A549 (cell line): ENCODE data around the gene ENPP4. TPM values are rescaled to one million over a fixed set of nuclear protein-coding genes. Genes with fewer than 3 reads are reported as not detected.

ENCODE experiments used
- ATAC-seq, 2 experiments: fragments of 200-7000 bp in 1 of 2; fragments of >200 bp in 1 of 2; cut with Nextera tagmentation in 1 of 2; cut with Tn5 transposase in 1 of 2; 3 replicates each; pipeline versions ENCODE4 v1.8.0 to v1.9.1; 2018 to 2020; ENCODE audit warnings: mild to moderate bottlenecking in 1 of 2, moderate library complexity in 1 of 2
- CTCF ChIA-PET: fragments of 300-600 bp; sonication (Branson Sonifier 250); formaldehyde crosslinking; extraction: SDS; loops from one replicate; lab custom pipeline; 2021; ENCODE audit warnings: antibody characterized with exemption, inconsistent platforms; lab: Yijun Ruan, JAX
- POLR2A ChIA-PET: fragments of 350-600 bp; formaldehyde crosslinking; extraction: SDS; loops from one replicate; lab custom pipeline; 2021; ENCODE audit warnings: antibody characterized with exemption, inconsistent platforms; lab: Yijun Ruan, JAX
- DNase-seq, 2 experiments: peaks; one replicate each; pipeline versions ENCODE4 v3.0.0 to v3.0.0-alpha.2; 2011 to 2016; ENCODE audit warnings: low read depth in 1 of 2, low spot score in 1 of 2
- FAIRE-seq: peaks from 2 replicates; lab custom pipeline; 2011; peaks lifted over from hg19 to GRCh38; lab: Jason Lieb, UNC
- H3K27ac ChIP-seq, 2 experiments: fragments of >200 bp; sonication (Bioruptor Twin); formaldehyde crosslinking; 3 replicates each; pipeline ENCODE4 v1.5.1; 2016 to 2017
- H3K4me1 ChIP-seq: fragments of >200 bp; sonication (Bioruptor Twin); formaldehyde crosslinking; 3 replicates; pipeline ENCODE4 v1.6.1; 2016
- H3K4me2 ChIP-seq: fragments of >200 bp; sonication (Bioruptor Twin); formaldehyde crosslinking; 3 replicates; pipeline ENCODE4 v1.6.1; 2016
- H3K4me3 ChIP-seq: fragments of >200 bp; sonication (Bioruptor Twin); formaldehyde crosslinking; 3 replicates; pipeline ENCODE4 v1.5.1; 2016
- H3K9me3 ChIP-seq: fragments of >200 bp; sonication (Bioruptor Twin); formaldehyde crosslinking; 3 replicates; pipeline ENCODE4 v1.6.1; 2016
- ATOH8 ChIP-seq: fragments of 250-450 bp; sonication (Bioruptor Pico); IDR thresholded peaks from 2 replicates; pipeline ENCODE4 v1.5.0; 2020; ENCODE audit warnings: low read depth, mild to moderate bottlenecking, moderate library complexity
- BCL3 ChIP-seq: fragments of >200 bp; sonication (Bioruptor Twin); formaldehyde crosslinking; IDR thresholded peaks from 3 replicates; pipeline ENCODE4 v1.6.1; 2016
- BHLHE40 ChIP-seq: IDR thresholded peaks from 2 replicates; pipeline ENCODE4 v1.6.1; 2012; ENCODE audit warnings: low read depth, low read length, inconsistent platforms
- CBX2 ChIP-seq: fragments of 200-600 bp; sonication (generic); IDR thresholded peaks from 2 replicates; pipeline ENCODE4 v1.6.1; 2016; ENCODE audit warnings: low read depth, mild to moderate bottlenecking, borderline replicate concordance
- CBX8 ChIP-seq: fragments of 200-600 bp; sonication (generic); IDR thresholded peaks from 2 replicates; pipeline ENCODE4 v1.6.1; 2016
- CTCF ChIP-seq: fragments of >200 bp; sonication (Bioruptor Twin); formaldehyde crosslinking; IDR thresholded peaks from 3 replicates; pipeline ENCODE4 v1.5.1; 2016
- EHF ChIP-seq: fragments of 250-450 bp; sonication (Bioruptor Pico); IDR thresholded peaks from 2 replicates; pipeline ENCODE4 v1.5.0; 2020; ENCODE audit warnings: mild to moderate bottlenecking
- EHMT2 ChIP-seq: fragments of 200-600 bp; sonication (generic); IDR thresholded peaks from 2 replicates; pipeline ENCODE4 v1.6.1; 2016; ENCODE audit warnings: antibody characterized with exemption, low read depth, mild to moderate bottlenecking, moderate library complexity
- ELK1 ChIP-seq: fragments of 150-350 bp; IDR thresholded peaks from 2 replicates; pipeline ENCODE4 v1.6.1; 2014; ENCODE audit warnings: low read depth, mild to moderate bottlenecking, low read length
- FOXS1 ChIP-seq: fragments of 250-450 bp; sonication (Bioruptor Pico); IDR thresholded peaks from 2 replicates; pipeline ENCODE4 v1.5.0; 2020; ENCODE audit warnings: mild to moderate bottlenecking, moderate library complexity
- HES2 ChIP-seq: fragments of >200 bp; sonication (Bioruptor Twin); formaldehyde crosslinking; IDR thresholded peaks from 2 replicates; pipeline ENCODE4 v1.6.1; 2016
- HEYL ChIP-seq: fragments of 250-450 bp; sonication (Bioruptor Pico); IDR thresholded peaks from 2 replicates; pipeline ENCODE4 v1.8.0; 2021; ENCODE audit warnings: mild to moderate bottlenecking, moderate library complexity
- HOXB13 ChIP-seq: fragments of 250-450 bp; sonication (Bioruptor Pico); IDR thresholded peaks from 2 replicates; pipeline ENCODE4 v1.5.0; 2020; ENCODE audit warnings: low read depth, mild to moderate bottlenecking, moderate library complexity
- HOXB5 ChIP-seq: fragments of 250-450 bp; sonication (Bioruptor Pico); IDR thresholded peaks from 2 replicates; pipeline ENCODE4 v1.5.0; 2020; ENCODE audit warnings: mild to moderate bottlenecking, moderate library complexity
- MAZ ChIP-seq: fragments of 150-350 bp; IDR thresholded peaks from 2 replicates; pipeline ENCODE4 v1.6.1; 2014; ENCODE audit warnings: antibody characterized with exemption, low read depth, low read length, borderline replicate concordance
- MYC ChIP-seq: IDR thresholded peaks from 2 replicates; pipeline ENCODE4 v1.6.1; 2012; ENCODE audit warnings: mild to moderate bottlenecking, inconsistent platforms, low read length, improper control_type of control experiment, borderline replicate concordance
- RARB ChIP-seq: fragments of 250-450 bp; sonication (Bioruptor Pico); IDR thresholded peaks from 2 replicates; pipeline ENCODE4 v1.8.0; 2021; ENCODE audit warnings: mild to moderate bottlenecking, moderate library complexity
- REST ChIP-seq: fragments of 200-600 bp; sonication (generic); IDR thresholded peaks from 2 replicates; pipeline ENCODE4 v1.6.1; 2016; ENCODE audit warnings: antibody characterized with exemption, mild to moderate bottlenecking, moderate library complexity
- RNF2 ChIP-seq: fragments of 200-600 bp; sonication (generic); IDR thresholded peaks from 2 replicates; pipeline ENCODE4 v1.6.1; 2016; ENCODE audit warnings: low read depth, mild to moderate bottlenecking, antibody characterized with exemption, moderate library complexity, borderline replicate concordance
- TFCP2L1 ChIP-seq: fragments of 250-450 bp; sonication (Bioruptor Pico); IDR thresholded peaks from 2 replicates; pipeline ENCODE4 v1.5.0; 2021; ENCODE audit warnings: mild to moderate bottlenecking
- TP53 ChIP-seq: fragments of 250-450 bp; sonication (Bioruptor Pico); IDR thresholded peaks from 2 replicates; pipeline ENCODE4 v1.5.0; 2021; ENCODE audit warnings: mild to moderate bottlenecking, moderate library complexity
- ZFP36 ChIP-seq: fragments of 450-650 bp; IDR thresholded peaks from 2 replicates; pipeline ENCODE4 v1.6.1; 2014; ENCODE audit warnings: borderline replicate concordance; ENCODE audit not compliant: partially characterized antibody
- ZSCAN20 ChIP-seq: fragments of 250-450 bp; sonication (Bioruptor Pico); IDR thresholded peaks from 2 replicates; pipeline ENCODE4 v1.8.0; 2022; ENCODE audit warnings: mild to moderate bottlenecking, moderate library complexity
- WGBS: methylation state at CpG from one replicate; pipeline ENCODE4 v1.1.6; 2017; ENCODE audit errors: missing lambda C conversion rate; 5-methylcytosine and 5-hydroxymethylcytosine counted together
- polyA plus RNA-seq, 4 experiments: library from polyadenylated mRNA; depleted of rRNA in 3 of 4; stranded (reverse); fragments of >200 nt; fragmentation: RNase III in 1 of 4; extraction: RNeasy Plus Mini Kit Qiagen cat#74134 plus additional on column Dnase treatment in 1 of 4; gene quantifications; 2 replicates in 3 of 4; 3 replicates in 1 of 4; pipeline ENCODE4 v1.2.3, GENCODE V29; 2011 to 2017

ENPP4 gene
- polyA plus RNA-seq, 2 of the 4 experiments (the other 2 are of a cell fraction): 0.65 to 1.0 TPM

- CTCF ChIA-PET: no interaction called here
- no peak for FAIRE-seq
- Histone ChIP-seq H3K4me1 (no peaks in the 10 kb centered on the region), H3K27ac (no peak overlapping the region)
- no peak for DNase-seq
- TF ChIP-seq EHF (no peak), CTCF (no peak), HOXB5 (CRISPR knock-in tag) (no peak), MYC (no peak), TP53 (CRISPR knock-in tag) (no peak), HES2 (no peak), CBX8 (no peak), RARB (no peak), MAZ (no peak), REST (no peak)
- TF ChIP-seq, all 56 proteins: peak for 0
- H3K4me3 ChIP-seq: no peak overlapping the region
- ATAC-seq: no peak
- POLR2A ChIA-PET: no interaction called here
- no peak overlapping the region for H3K4me2 ChIP-seq
- H3K9me3 ChIP-seq: no peaks in the 10 kb centered on the region
Measured at GRCh38 chr6:46097366-46097765, 32.4 kb upstream of the ENPP4 start.

GRCh38 chr6:46098678-46099077 is 31.1 kb upstream of the ENPP4 start:
- Histone ChIP-seq H3K9me3 (no peaks in the 10 kb centered on the region), H3K4me2 (no peak overlapping the region), H3K4me1 (no peaks in the 10 kb centered on the region), H3K27ac (no peak overlapping the region), H3K4me3 (no peak overlapping the region)
- DNase-seq (no peak), FAIRE-seq (no peak), ATAC-seq (no peak)
- ChIA-PET POLR2A (no interaction called here), CTCF (interaction anchor here (0.9 kb wide), 1 partner anchor 8 kb away, joined by 5 read pairs; no protein-coding TSS in a partner anchor)
- WGBS: 10% methylated on average over 4 of the region's 4 CpGs
- TF ChIP-seq HES2: no peak
- TF ChIP-seq RNF2: no peak
- no peak for TF ChIP-seq TFCP2L1 (CRISPR knock-in tag)
- TF ChIP-seq FOXS1 (CRISPR knock-in tag): no peak
- no peak for TF ChIP-seq MAZ
- TF ChIP-seq ELK1: no peak

- H3K4me2 ChIP-seq: no peak overlapping the region
- ChIA-PET POLR2A (no interaction called here), CTCF (no interaction called here)
- H3K9me3 ChIP-seq: no peaks in the 10 kb centered on the region
- H3K27ac ChIP-seq: no peak overlapping the region
- FAIRE-seq (no peak), ATAC-seq (no peak), DNase-seq (no peak)
- no peaks in the 10 kb centered on the region for H3K4me1 ChIP-seq
- WGBS: 35% methylated on average over 3 of the region's 3 CpGs
- no peak overlapping the region for H3K4me3 ChIP-seq
- no peak for TF ChIP-seq ZSCAN20
- TF ChIP-seq MYC: no peak
- no peak for TF ChIP-seq HES2
- no peak for TF ChIP-seq BHLHE40
- TF ChIP-seq HEYL (CRISPR knock-in tag): no peak
- TF ChIP-seq FOXS1 (CRISPR knock-in tag): no peak
- TF ChIP-seq TFCP2L1 (CRISPR knock-in tag): no peak
- TF ChIP-seq EHMT2: no peak
- no peak for TF ChIP-seq HOXB13
- no peak for TF ChIP-seq CBX2
- TF ChIP-seq BCL3: no peak
- no peak for TF ChIP-seq CBX8
- no peak for TF ChIP-seq ATOH8 (CRISPR knock-in tag)
- TF ChIP-seq ZFP36: no peak
Measured at GRCh38 chr6:46099952-46100351, 29.8 kb upstream of the ENPP4 start.
